BLaER1 treated with 17β-estradiol and CSF1 and Interleukin-3, amounts not matched to agents 10 nM and 100 nM (cell line): ENCODE results near the gene SP6.
A peak's percentile ranks its signal among the peaks of the same experiment; 100 is the strongest.

Experiments used
- H3K27ac ChIP-seq, 11 experiments: shearing (Covaris generic); formaldehyde crosslinking; 2 replicates each; pipeline ENCODE4 v1.8.1; 2022
- H3K27me3 ChIP-seq, 11 experiments: shearing (Covaris generic); formaldehyde crosslinking; 2 replicates each; pipeline ENCODE4 v1.8.1; 2022
- H3K36me3 ChIP-seq, 11 experiments: shearing (Covaris generic); formaldehyde crosslinking; 2 replicates each; pipeline ENCODE4 v1.8.1; 2022
- H3K4me1 ChIP-seq, 10 experiments: shearing (Covaris generic); formaldehyde crosslinking; 2 replicates each; pipeline ENCODE4 v1.8.1; 2022
- H3K4me2 ChIP-seq, 11 experiments: shearing (Covaris generic); formaldehyde crosslinking; 2 replicates each; pipeline ENCODE4 v1.8.1; 2022
- H3K4me3 ChIP-seq, 10 experiments: shearing (Covaris generic); formaldehyde crosslinking; 2 replicates each; pipeline ENCODE4 v1.8.1; 2022
- H3K9ac ChIP-seq, 11 experiments: shearing (Covaris generic); formaldehyde crosslinking; 2 replicates each; pipeline ENCODE4 v1.8.1; 2022
- H3K9me3 ChIP-seq, 11 experiments: shearing (Covaris generic); formaldehyde crosslinking; replicated peaks in 1 of 11; 2 replicates each; pipeline ENCODE4 v1.8.1; 2022
- H4K20me1 ChIP-seq, 11 experiments: shearing (Covaris generic); formaldehyde crosslinking; 2 replicates each; pipeline ENCODE4 v1.8.1; 2022
- Cebpa-rat ChIP-seq, 11 experiments: shearing (Covaris generic); IDR thresholded peaks; 2 replicates each; pipeline ENCODE4 v1.8.1; 2022

The SP6 gene

DNA sequence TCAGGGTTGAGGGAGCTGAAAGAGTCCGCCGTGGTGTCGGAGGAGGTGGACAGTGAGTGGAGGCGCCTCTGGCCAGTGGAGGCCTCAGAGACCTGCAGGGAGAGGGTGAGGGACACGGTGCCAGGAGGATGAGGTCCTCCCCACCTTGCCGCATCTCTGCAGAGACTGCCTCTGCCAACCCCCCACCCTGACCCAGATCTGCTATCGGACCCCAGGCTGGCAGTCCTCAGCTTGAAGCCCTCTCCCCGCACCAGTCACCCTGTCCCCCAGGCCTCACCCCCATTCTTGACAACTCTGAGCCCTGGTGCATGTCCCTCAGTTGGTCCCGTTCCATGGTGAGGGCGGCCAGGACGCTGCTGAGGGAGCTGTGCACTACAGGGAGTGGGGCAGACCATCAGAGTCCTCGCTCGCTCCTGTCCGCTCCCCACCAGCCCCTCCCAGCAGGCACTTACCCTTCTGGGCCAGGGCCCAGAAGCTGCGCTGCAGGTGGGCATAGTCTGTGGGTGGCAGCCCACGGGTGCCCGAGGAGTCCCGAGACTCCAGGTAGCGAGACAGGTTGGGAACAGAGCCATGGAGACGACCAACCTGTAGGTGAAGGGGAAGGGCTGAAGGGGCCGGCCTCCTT is 34.7 kb downstream of the SP6 start:
- Histone ChIP-seq H4K20me1 (peaks cover 0 to 50% (median 8%) of the 10 kb centered on the region in 11 experiments; a peak in 10 of 22 replicates), H3K4me3 (no peak overlapping the region), H3K27me3 (no peaks in the 10 kb centered on the region), H3K36me3 (peaks cover 69 to 83% (median 81%) of the 10 kb centered on the region in 11 experiments), H3K9ac (no peak overlapping the region), H3K9me3 (no peaks in the 10 kb centered on the region), H3K4me2 (no peak overlapping the region), H3K4me1 (peaks cover 12 to 14% (median 13%) of the 10 kb centered on the region in 10 experiments), H3K27ac (no peak overlapping the region)
- TF ChIP-seq Cebpa-rat (IDR thresholded peaks at IDR 0.05): no peak

DNA sequence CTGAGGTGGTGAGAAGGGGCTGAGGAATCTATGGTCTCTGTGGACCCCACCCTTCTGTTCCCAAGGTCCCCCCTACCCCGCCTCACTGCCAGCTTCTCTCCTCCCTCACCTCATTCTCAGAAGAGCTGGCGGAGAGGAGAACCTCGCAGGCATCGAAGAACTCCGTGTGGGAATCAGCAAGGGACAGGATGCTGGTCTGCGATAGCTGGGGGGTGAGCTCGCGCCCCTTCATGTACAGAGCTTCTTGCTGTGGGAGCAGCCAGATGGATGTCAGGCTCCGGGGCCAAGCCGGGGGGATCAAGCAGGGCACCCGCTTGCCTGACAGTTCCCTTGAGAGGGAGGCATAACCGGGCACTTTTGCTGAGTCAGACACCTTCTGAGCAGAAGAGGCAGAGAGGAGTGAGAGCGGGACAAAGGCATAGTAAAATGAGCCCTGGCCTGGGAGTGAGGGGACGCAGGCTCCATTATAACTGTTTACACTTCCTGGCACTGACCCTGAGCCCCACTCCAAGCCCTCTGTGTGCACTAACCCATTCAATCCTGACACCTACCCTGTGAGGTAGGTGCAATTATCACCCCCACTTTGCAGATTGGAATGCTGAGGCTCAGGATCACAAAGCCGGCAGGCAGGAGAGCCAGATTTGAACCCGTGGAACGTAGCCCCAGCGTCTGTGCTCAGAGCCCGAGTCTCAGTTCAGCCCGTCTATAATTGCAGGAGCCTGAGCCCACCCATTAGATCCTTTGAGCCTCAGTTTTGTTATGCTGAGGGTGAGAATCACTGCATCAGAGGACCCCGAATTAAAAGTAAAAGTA is 35.7 kb downstream of the SP6 start:
- TF ChIP-seq Cebpa-rat (IDR thresholded peaks at IDR 0.05): no peak
- Histone ChIP-seq H3K4me3 (no peak overlapping the region), H3K36me3 (peaks cover 73 to 93% (median 88%) of the 10 kb centered on the region in 11 experiments)

DNA sequence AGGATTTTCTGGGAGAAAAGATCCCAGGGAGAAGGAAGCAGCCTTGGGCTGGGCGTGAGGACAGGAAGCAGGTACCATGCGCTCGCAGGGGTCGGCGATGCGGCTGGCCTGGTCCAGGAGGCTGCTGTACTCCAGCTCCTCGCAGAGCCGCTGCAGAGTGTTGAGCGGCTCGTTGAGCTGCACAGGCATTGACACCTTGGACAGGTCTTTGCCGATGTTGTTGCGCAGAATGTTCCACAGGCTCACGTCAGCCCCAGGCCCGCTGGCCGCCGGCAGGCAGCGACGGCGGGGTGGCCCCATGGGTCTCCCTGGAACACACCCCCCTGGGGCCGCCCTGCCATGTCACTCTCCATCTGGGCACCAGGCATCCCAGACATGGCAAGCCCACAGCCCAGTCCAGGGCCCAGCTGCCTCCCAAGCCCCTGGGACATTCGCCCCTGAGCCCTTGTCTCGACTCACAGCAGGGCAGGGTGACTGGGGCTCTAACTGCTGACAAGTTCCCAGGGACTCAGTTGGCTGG is 37.4 kb downstream of the SP6 start:
- Histone ChIP-seq H3K9me3 (no peaks in the 10 kb centered on the region), H4K20me1 (peaks cover 0 to 51% (median 0%) of the 10 kb centered on the region in 11 experiments; a peak in 9 of 22 replicates), H3K4me2 (no peak overlapping the region), H3K27me3 (no peaks in the 10 kb centered on the region), H3K4me3 (no peak overlapping the region), H3K27ac (no peak overlapping the region), H3K9ac (no peak overlapping the region; a peak in 1 of 22 replicates), H3K36me3 (peaks cover 82 to 99% (median 95%) of the 10 kb centered on the region in 11 experiments), H3K4me1 (peaks cover 0 to 12% (median 0%) of the 10 kb centered on the region in 10 experiments; a peak in 8 of 20 replicates)
- no peak for TF ChIP-seq Cebpa-rat (IDR thresholded peaks at IDR 0.05)

More for the DNA sequence above, 35.7 kb downstream of the SP6 start:
- H3K27me3 ChIP-seq: no peaks in the 10 kb centered on the region
- no peak overlapping the region for H3K27ac ChIP-seq
- peaks cover 3 to 10% (median 4%) of the 10 kb centered on the region in 10 experiments; a peak in 18 of 20 replicates for H3K4me1 ChIP-seq
- no peak overlapping the region for H3K4me2 ChIP-seq
- no peak overlapping the region for H3K9ac ChIP-seq
- H3K9me3 ChIP-seq: no peaks in the 10 kb centered on the region
- H4K20me1 ChIP-seq: peaks cover 0 to 56% (median 4%) of the 10 kb centered on the region in 11 experiments; a peak in 11 of 22 replicates

DNA sequence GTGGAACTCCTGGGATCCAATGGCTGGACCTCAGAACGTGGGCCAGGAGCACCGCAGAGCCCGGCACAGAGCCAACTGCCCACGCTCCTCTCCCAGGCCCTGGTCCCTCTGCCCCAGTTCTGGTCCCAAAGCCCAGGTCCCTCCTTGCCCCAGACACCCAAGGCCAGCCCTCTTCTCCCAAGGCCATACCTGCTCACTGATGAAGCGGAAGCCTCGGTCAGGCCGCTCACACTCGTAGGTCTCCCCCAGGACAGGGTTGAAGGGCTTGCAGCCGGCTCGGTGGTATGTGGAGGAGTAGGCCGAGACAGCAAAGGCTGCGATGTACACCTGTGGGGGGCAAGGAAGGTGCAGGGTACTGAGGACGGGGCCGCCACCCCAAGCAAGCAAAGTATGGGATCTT is 37.9 kb downstream of the SP6 start:
- H3K9me3 ChIP-seq: no peaks in the 10 kb centered on the region
- no peak overlapping the region for H3K4me2 ChIP-seq
- H3K4me3 ChIP-seq: no peak overlapping the region
- peaks cover 82 to 99% (median 95%) of the 10 kb centered on the region in 11 experiments for H3K36me3 ChIP-seq
- peaks cover 0 to 55% (median 0%) of the 10 kb centered on the region in 11 experiments; a peak in 8 of 22 replicates for H4K20me1 ChIP-seq
- H3K9ac ChIP-seq: 0 out of 22 replicates have a peak overlapping the region, but pooled peaks of 1 of the 11 experiments have one; percentile 9
- H3K27me3 ChIP-seq: no peaks in the 10 kb centered on the region
- peaks cover 0 to 12% (median 0%) of the 10 kb centered on the region in 10 experiments; a peak in 8 of 20 replicates for H3K4me1 ChIP-seq
- no peak for TF ChIP-seq Cebpa-rat (IDR thresholded peaks at IDR 0.05)
- H3K27ac ChIP-seq: no peak overlapping the region

DNA sequence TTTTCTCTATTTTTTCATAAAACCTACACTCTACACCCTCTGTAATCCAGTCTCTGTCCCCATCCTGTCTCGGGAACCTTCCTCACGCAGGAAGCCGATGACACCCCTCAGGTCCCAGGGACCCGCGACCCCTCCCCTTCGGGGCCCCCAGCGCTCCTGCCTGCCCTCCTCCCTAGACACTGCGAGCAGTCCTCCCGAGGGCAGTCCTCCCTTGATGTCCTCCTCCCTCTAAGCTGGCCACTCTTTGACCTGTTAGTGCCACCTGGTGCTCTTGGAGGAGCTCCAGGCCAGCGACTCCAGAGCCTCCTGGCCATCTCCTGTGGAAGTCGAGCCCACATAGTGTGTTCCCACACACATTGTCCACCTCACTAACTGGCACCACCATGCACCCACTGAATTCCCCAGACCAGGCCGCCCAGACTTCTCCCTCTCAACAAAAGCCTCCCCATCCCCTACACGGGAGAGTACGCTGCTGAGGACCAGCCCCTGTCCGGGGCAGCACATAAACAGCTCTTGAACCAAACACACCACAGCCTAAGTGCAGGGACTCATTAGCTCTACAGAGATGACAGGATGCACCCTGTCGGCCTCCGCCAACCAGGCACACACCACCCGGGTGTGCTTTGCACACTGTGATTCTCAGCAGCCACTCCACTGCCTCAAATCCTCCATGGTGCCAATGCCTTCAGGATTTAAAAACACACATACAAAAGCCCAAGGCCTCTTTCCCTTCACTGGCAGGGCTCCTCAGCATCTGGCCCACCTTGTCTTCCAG is 38.6 kb downstream of the SP6 start:
- Histone ChIP-seq H3K27me3 (no peaks in the 10 kb centered on the region), H3K27ac (no peak overlapping the region), H3K36me3 (peaks cover 82 to 99% (median 95%) of the 10 kb centered on the region in 11 experiments), H3K4me3 (no peak overlapping the region), H3K4me1 (peaks cover 0 to 12% (median under 1%) of the 10 kb centered on the region in 10 experiments; a peak in 9 of 20 replicates), H3K9me3 (no peaks in the 10 kb centered on the region), H4K20me1 (peaks cover 0 to 63% (median 0%) of the 10 kb centered on the region in 11 experiments; a peak in 8 of 22 replicates), H3K4me2 (no peak overlapping the region), H3K9ac (0 out of 22 replicates have a peak overlapping the region, but pooled peaks of 1 of the 11 experiments have one; percentile 9)
- TF ChIP-seq Cebpa-rat (IDR thresholded peaks at IDR 0.05): no peak

DNA sequence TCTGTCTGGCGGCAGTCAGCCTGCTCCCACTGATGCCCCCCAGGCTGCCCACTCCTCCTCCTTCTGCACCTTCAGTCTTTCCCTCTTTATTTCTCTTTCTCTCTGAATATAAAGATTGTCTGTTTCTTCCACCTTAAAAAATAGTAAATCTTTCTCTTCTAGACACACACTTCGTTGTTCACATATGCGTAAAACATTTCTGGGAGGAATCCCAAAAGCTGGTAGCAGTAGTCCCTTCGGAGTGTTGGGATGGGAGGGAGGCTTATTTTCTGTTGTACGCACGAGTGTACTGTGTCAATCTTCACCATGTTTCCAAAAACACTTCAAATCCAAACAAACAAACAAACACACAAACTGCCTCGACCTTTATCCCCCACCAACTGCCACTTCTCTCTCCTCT is 39.3 kb downstream of the SP6 start:
- Histone ChIP-seq H3K27me3 (no peaks in the 10 kb centered on the region), H3K27ac (no peak overlapping the region), H3K4me3 (no peak overlapping the region), H3K9ac (no peak overlapping the region), H4K20me1 (peaks cover 0 to 69% (median 0%) of the 10 kb centered on the region in 11 experiments; a peak in 8 of 22 replicates), H3K4me1 (peaks cover 0 to 12% (median 6%) of the 10 kb centered on the region in 10 experiments; a peak in 18 of 20 replicates), H3K9me3 (no peaks in the 10 kb centered on the region), H3K36me3 (peaks cover 81 to 99% (median 95%) of the 10 kb centered on the region in 11 experiments), H3K4me2 (no peak overlapping the region)
- no peak for TF ChIP-seq Cebpa-rat (IDR thresholded peaks at IDR 0.05)

DNA sequence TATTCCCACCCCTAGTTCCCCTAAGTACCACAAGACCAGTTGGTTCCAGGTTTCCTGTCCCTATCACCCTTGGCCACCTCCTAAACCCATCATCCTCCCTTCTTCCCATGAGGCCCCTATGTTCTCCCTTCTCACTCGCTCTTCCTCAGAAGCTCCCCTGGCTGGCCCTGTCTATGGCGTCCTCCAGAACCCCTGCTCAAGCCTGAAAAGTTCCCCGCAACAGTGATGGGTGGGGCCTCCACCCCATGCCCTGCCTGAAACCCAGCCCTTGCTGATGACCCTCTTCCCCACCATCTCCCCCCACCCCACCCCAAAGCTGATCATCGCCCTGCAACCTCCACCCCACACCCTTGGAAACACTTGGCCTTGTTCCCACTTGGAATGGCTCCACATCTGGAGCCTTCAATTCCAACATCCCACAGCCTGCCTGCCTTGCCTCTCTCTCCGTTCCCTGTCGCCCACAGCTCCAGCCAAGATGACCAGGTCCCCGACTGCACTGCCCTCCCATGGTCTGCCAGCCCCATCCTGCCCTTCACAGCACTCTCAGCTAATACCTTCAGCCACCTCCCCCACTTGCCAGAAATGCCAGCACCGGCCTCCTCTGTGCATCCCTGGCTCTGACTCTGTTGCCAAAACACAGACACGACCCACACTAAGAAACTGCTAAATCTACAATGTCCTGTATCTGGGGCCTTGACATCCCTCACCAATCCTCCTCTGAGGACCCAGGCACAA is 39.9 kb downstream of the SP6 start:
- Histone ChIP-seq H3K4me2 (peak overlapping the region in 3 of 11 experiments; percentile 19 to 31 (median 21); a peak in 1 of 22 replicates), H3K9ac (no peak overlapping the region), H4K20me1 (peaks cover 0 to 76% (median 0%) of the 10 kb centered on the region in 11 experiments; a peak in 8 of 22 replicates), H3K4me3 (no peak overlapping the region), H3K9me3 (no peaks in the 10 kb centered on the region), H3K27me3 (no peaks in the 10 kb centered on the region), H3K36me3 (peaks cover 75 to 95% (median 90%) of the 10 kb centered on the region in 11 experiments), H3K4me1 (peaks cover 0 to 17% (median 11%) of the 10 kb centered on the region in 10 experiments; a peak in 19 of 20 replicates), H3K27ac (peak overlapping the region in 1 of 11 experiments; percentile 49; a peak in 1 of 22 replicates)
- TF ChIP-seq Cebpa-rat (IDR thresholded peaks at IDR 0.05): no peak
